ENCODE measurements around the gene MMP28.
A peak's percentile ranks its signal among the peaks of the same experiment; 100 is the strongest.

MMP28 gene

GRCh38 chr17:35795007-35795870, at the start of gene MMP28:
Gene MMP28 (minus strand): TSS chr17:35795641. CDS start chr17:35795377, 264 bp downstream.
- peak; percentile 9 for DNase-seq

DNA sequence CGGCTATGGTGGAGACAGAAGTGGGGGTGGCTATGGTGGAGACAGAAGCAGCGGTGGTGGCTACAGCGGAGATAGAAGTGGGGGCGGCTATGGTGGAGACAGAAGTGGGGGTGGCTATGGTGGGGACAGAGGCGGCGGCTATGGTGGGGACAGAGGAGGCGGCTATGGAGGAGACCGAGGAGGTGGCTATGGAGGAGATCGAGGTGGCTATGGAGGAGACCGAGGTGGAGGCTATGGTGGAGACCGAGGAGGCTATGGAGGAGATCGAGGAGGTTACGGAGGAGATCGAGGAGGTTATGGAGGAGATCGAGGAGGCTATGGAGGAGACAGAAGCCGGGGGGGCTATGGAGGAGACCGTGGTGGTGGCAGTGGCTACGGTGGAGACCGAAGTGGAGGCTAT, 49.1 kb upstream of the MMP28 start:
- no peak for DNase-seq

DNA sequence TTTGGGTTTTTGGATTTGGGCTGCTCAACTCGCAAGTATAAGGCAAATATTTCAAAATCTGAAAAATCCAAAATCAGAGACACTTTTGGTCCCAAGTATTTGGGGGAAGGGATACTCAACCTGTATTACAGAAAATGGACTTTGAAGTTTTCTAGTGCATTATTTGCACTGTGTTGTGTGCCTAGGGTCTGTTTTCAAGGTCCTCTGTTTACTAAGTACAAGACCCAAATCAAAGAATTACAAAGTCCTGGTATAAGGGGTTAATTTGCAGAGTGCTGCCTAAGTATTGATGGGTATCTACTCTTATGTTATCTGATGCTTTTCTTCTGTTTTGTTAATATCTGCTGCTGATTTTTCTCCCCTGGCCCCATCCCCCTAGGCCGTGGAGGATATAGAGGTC, 48.3 kb upstream of the MMP28 start:
- no peak for DNase-seq

- no peak for DNase-seq
These were observed 46.8 kb upstream of the MMP28 start for GRCh38 chr17:35842239-35842638.

GRCh38 chr17:35841505-35841904, 46.1 kb upstream of the MMP28 start:
- no peak for DNase-seq

DNA sequence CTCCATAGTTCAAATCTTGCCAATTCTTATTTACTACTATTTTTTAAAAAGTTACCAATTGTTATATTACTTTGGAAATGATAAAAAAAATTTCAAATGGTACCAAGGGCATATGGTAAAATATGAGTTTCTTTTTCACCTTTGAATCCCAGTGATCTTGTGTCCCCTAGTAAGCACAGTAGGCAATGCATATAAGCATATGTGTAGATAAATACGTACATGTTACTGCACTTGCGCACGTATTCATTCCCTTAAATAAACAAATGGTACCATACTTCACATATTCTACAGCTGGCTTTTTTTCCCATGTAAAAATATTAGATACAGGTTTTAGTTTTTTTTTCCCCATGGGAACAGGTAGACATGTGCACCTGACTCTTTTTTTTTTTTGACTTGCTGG, 45.7 kb upstream of the MMP28 start:
- no peak for DNase-seq

DNA sequence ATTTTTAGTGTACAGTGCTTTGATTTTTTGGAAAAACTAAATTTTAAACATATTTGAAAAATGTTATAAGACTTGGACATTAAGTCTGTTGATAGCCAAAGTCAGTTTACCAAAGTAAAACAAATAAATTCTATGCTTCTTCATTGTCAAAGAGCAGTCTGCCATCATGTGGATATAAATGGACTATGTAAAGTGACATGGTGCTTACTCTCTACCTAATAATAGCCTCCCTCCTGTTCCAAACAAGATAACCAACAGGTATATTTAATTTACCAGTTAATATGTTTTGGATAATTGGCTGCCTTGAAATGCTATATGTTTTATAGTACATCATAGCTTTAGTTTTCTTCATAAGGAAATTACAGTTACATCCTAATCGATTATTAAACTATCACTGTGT, 29.8 kb upstream of the MMP28 start:
- no peak for DNase-seq

DNA sequence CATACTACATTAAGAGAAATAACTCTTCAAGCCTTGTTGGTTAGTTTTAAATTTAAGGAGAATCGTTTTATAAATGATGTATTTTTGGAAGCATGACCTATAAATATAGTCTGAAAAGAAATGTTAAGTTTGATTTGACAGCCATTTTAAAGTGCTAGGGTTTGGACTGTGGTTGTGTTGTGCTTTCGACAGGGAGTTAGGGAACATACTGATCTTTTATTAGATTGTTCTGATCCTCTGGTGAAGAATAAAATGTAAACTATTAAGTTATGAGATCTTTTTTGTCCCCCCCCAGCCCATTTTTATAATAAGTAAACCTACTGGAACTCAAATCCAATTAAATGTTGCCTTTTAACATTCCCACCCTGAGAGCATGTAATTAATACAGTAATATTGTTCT, 25.9 kb upstream of the MMP28 start:
- DNase-seq = no peak

- no peak for DNase-seq
These were observed 24.0 kb upstream of the MMP28 start for GRCh38 chr17:35819455-35819854.

DNA sequence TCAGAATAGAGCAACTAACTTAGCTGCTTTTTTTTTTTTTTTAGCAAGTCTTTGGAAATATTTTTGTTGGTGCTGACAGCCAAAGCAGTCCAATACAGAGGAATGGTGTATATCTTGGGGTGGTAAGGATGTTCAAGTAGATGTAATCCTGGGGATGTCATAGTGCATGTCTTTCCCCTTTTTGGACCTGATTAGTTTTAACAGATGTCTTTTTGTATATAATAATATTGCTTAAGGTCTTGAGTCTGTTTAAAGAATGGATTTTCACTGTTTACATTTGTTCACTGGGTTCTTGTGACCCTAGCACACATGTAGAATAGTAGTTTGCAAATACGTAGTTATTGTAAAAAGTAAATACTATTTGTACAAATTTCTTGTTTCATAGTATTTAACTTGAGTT, 21.8 kb upstream of the MMP28 start:
- no peak for DNase-seq

- no peak for DNase-seq
These were observed 21.3 kb upstream of the MMP28 start for GRCh38 chr17:35816723-35817122.

GRCh38 chr17:35812456-35812855, 17.0 kb upstream of the MMP28 start:
- DNase-seq = no peak

GRCh38 chr17:35811759-35812158, 16.3 kb upstream of the MMP28 start:
- no peak for DNase-seq

GRCh38 chr17:35809855-35810461, 14.5 kb upstream of the MMP28 start:
- no peak for DNase-seq

GRCh38 chr17:35808962-35809854, 13.8 kb upstream of the MMP28 start, which contains the start of gene TAF15:
Gene TAF15 (plus strand): TSS chr17:35809484. CDS start chr17:35809570, 86 bp downstream.
- peak; percentile 96 for DNase-seq

DNA sequence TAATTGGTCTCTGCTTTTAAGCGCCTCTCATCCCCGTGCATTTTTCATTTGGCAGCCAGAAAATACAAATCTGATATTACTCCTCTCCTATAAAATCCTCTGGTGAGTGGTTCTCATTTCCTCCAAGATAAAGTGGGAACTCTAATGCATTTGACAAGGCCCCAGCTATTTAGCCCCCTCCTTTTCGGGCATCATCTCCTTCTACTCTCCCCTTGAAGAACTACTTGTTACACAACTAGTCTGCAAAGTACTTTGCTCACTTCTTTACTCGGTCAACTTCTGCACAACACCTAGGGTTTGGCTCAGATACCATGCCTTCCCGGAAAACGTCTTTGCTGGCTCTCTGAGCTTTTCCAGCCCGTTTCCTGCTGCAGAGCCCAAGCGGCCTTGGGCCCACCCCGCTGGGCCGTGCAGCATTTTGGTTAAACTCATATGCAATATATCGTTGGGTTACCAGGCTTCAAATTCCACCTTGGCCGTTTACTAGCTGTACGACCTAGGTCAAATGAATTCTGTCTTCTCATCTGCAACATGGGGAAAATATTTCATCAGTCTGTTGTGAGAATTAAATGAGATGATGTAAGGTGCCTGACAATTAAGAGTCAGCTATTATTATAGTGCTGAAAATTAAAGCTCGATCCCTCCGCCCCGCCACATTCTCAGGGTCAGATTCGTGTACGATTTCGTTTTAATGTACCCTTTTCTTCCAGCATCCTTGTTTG, 13.0 kb upstream of the MMP28 start:
- no peak for DNase-seq

DNA sequence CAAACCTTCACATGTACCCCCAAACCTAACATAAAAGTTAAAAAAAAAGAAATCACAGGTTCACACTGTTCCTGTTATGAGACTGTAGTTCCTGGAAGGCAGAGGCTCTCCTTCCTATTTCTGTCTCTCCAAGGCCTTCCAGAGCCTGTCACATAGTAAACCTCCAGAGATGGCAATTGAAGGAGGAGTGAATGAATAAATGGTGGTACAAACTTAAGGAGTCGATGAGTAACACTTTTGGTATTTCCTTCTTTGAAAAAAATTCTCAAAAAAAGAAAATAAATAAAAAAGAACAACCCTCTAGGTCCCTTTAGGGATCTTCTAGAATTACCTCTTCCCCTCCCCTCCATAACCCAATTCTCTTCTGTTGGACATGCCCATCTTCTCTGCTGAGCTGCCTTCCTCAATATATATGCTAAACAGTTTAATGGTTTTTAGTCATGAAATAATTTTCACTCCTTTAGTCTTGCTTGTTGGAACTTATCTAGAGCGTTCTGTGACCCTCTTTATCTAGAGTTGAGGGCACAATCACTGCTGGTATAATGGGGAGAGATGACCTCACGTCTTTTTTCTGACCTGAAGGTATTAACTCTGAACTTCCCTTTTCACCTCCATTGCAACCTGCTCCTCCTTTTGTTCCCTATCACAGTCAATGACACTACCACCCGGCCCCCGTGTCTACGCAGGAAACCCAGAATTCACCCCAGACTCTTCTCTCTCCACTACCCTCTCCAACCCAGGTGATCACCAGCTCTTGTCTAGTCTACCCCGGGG, 12.1 kb upstream of the MMP28 start:
- no peak for DNase-seq

GRCh38 chr17:35804658-35805192, 9.3 kb upstream of the MMP28 start:
- peak; percentile 49 for DNase-seq

- peak; percentile 31 for DNase-seq
These were observed 6.3 kb upstream of the MMP28 start for GRCh38 chr17:35801583-35802224.

DNA sequence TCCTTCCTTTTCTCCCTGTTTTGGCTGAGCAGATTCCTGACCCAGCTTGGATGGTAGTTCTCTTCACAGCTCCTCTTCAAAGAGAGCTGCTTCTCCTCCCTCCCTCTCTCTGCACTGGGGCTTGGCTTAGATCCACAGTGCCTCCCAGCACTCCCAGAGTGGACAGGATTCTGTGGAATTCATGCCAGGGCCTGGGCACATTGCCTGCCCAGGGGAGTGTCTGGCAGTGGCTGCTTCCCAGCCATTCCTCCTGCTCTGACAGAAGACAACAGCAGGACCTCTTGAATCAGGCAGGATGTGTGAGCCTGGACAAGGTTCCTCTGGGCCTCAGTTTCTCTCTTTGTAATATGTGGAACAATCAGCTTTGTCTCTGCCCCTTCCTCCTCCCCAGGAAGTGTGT, 4.5 kb upstream of the MMP28 start:
- DNase-seq = no peak

GRCh38 chr17:35797918-35798317, 2.5 kb upstream of the MMP28 start:
- DNase-seq = no peak

Data from CD4-positive, alpha-beta T cell treated with Interferon gamma for 1 hour (primary cell).